HepG2 (cell line): ENCODE results near the gene PRMT2. TPM values are rescaled to one million over a fixed set of nuclear protein-coding genes. Genes with fewer than 3 reads are reported as not detected.

Experiments used
- CEBPG ChIP-seq: IDR thresholded peaks from 2 replicates; pipeline ENCODE4 v1.6.1; 2016
- ELF4 ChIP-seq: sonication (generic); formaldehyde crosslinking; IDR thresholded peaks from 2 replicates; pipeline ENCODE4 v1.5.0; 2020; ENCODE audit warnings: missing genetic modification reagents, mild to moderate bottlenecking, moderate library complexity, borderline replicate concordance
- MAFF ChIP-seq: IDR thresholded peaks from 2 replicates; pipeline ENCODE4 v1.6.1; 2011; ENCODE audit warnings: low read depth, low read length, improper control_type of control experiment
- SKI ChIP-seq: fragments of 450-650 bp; IDR thresholded peaks from one replicate; pipeline ENCODE4 v1.6.1; 2018; ENCODE audit warnings: mild to moderate bottlenecking; ENCODE audit not compliant: partially characterized antibody
- TFDP1 ChIP-seq: IDR thresholded peaks from 2 replicates; pipeline ENCODE4 v1.6.1; 2016; ENCODE audit warnings: missing compliant biosample characterization, missing genetic modification reagents, borderline replicate concordance
- ZNF142 ChIP-seq: sonication (generic); formaldehyde crosslinking; IDR thresholded peaks from 2 replicates; pipeline ENCODE4 v1.4.0; 2020; ENCODE audit warnings: missing genetic modification reagents
- polyA plus RNA-seq, 8 experiments: library from polyadenylated mRNA; depleted of rRNA in 3 of 8; stranded (reverse) in 7 of 8; unstranded in 1 of 8; fragments of >200 nt; fragmentation: Illumina TruSeq in 4 of 8; extraction: Trizol in 4 of 8; gene quantifications; 2 replicates each; pipeline versions ENCODE4 v1.2.1 to v1.2.3, GENCODE V29; 2011 to 2016; ENCODE audit warnings: low read depth in 4 of 8, missing spikeins in 1 of 8, mixed read lengths in 1 of 8; ENCODE audit not compliant: insufficient read depth in 1 of 8
- total RNA-seq, 5 experiments: library from RNA; depleted of rRNA; stranded (reverse); fragments of >200 nt; fragmentation: Illumina TruSeq; extraction: Trizol; gene quantifications; 2 replicates each; pipeline ENCODE4 v1.2.3, GENCODE V29; 2016; ENCODE audit warnings: low read depth in 1 of 5

The PRMT2 gene
- total and polyA plus RNA-seq, 2 of the 13 experiments (the other 11 are each of a cell fraction or from before 2014, with no cell fraction given), result 54.4 to 78.8 TPM

- TF ChIP-seq TFDP1 (CRISPR knock-in tag) (no peak), MAFF (0 out of 2 replicates have a peak, but pooled peaks have one; percentile 10), CEBPG (CRISPR knock-in tag) (no peak), ZNF142 (no peak), SKI (no peak), ELF4 (no peak)
- TF ChIP-seq, all 625 proteins: peak for 2
Measured at GRCh38 chr21:46637952-46638746, 2.7 kb downstream of the PRMT2 start (continued).
